ENCODE measurements around the gene RAB11FIP5. TPM values are rescaled to one million over a fixed set of nuclear protein-coding genes. Genes with fewer than 3 reads are reported as not detected.
A peak's percentile ranks its signal among the peaks of the same experiment; 100 is the strongest.
"Not testable (repeated sequence)": the region's sequence is repeated elsewhere in the genome, so short reads cannot be mapped to it uniquely, and the experiment has no call there.

RAB11FIP5 gene
- total RNA-seq, 1 donor from 2014 or later = 28.1 TPM

- DNase-seq (ENCODE audit: low spot score) = peak; percentile 28
Observed at GRCh38 chr2:73069855-73070642, 42.7 kb downstream of the RAB11FIP5 start.

GRCh38 chr2:73069041-73069854 is 43.5 kb downstream of the RAB11FIP5 start:
- no peak for DNase-seq (ENCODE audit: low spot score)

- DNase-seq (ENCODE audit: low spot score) = no peak
Observed at GRCh38 chr2:73068147-73068546, 44.6 kb downstream of the RAB11FIP5 start.

- no peak for DNase-seq (ENCODE audit: low spot score)
Observed at GRCh38 chr2:73067043-73067442, 45.7 kb downstream of the RAB11FIP5 start.

DNA sequence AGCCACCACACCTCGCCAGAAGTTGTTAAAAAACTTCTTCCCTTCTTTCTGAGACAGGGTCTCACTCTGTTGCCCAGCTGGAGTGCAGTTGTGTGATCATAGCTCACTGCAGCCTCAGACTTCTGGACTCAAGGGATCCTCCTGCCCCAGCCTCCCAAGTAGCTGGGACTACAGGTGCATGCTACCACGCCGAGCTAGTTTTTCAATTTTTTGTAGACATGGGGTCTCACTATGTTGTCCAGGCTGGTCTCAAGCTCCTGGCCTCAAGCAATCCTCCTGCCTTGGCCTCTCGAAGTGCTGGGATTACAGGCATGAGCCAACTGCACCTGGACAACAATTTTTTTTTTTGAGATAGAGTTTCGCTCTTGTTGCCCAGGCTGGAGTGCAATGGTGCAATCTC is 47.7 kb downstream of the RAB11FIP5 start:
- not testable (repeated sequence) for DNase-seq (ENCODE audit: low spot score)

- no peak for DNase-seq (ENCODE audit: low spot score)
Observed at GRCh38 chr2:73063909-73064875, 48.6 kb downstream of the RAB11FIP5 start.

- DNase-seq (ENCODE audit: low spot score) = no peak
Observed at GRCh38 chr2:73063472-73063871, 49.3 kb downstream of the RAB11FIP5 start.

DNA sequence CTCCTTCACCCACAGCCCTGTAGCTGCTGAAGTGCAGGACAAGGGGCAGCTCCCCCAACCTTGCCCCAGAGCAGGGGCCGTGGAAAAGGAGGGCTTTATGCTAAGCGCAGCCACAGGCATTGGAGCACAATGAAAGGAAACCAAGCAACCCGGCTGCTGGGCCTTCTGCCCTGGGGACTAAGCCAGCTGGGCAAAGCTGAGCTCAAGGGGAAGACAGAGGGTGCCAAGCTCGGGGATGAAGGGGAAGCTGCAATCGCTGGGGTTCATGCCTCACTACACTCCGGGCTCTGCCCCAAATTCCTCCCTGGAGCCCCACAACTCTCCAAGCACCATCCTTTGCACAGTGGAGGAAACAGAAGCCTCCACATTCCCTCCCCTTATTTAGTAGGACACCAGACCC is 53.6 kb downstream of the RAB11FIP5 start:
- DNase-seq (ENCODE audit: low spot score) = no peak

DNA sequence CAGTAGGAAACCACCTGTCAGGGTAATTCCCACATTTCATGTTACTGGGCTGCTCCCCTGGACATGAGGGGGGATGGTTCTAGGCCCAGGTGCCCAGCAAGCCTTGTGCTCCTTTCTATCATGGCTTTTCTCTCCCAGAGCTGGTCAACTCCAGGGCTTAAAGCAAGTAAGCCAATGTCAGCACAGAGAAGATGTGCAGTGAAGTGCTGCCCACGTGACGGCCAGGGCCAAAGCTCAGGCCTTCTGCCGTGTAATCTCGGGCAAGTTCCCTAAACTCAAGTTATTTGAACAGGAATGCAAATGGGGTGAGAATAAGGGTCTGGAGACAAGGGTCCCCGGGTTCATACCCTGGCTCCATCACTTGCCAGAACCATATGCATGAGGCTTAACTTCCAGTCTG is 57.8 kb downstream of the RAB11FIP5 start:
- DNase-seq (ENCODE audit: low spot score) = no peak

DNA sequence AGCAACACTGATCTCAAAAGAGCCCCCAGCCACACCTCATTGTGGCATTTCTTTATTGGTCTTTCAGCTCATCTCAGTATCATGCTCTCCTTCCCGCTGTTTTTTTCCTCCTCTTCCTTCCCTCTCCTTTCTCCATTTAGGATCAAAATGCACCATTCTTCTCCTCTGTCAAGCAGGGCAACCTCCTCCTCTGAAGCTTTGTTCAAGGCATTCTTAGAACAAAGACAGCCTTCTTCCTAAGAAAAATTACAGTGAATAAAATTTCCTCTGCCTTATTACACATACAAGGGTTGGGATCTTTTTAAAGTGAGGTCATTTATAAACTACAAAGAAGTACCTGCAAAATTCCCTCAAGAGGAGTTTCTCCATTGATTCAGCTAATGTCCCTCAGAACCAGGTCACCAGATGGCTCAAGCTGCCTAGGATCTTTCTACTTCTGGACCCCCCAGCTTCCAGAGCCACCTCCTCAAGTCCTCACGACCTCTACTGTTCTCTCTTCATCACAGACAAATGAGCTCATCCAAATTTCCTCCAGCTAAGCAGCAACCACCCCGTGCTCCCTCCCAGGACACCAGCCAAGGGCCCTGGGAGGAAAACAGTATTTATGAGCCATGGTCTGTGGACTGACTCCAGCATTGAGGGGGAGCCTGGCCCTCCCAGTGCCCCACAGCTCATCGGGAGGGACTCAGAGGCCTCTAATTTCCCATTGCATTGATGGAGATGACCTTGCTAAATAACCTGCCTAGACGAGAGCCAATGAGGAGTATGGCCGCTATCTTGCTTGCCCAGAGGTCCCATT is 59.2 kb downstream of the RAB11FIP5 start:
- DNase-seq (ENCODE audit: low spot score) = no peak

DNA sequence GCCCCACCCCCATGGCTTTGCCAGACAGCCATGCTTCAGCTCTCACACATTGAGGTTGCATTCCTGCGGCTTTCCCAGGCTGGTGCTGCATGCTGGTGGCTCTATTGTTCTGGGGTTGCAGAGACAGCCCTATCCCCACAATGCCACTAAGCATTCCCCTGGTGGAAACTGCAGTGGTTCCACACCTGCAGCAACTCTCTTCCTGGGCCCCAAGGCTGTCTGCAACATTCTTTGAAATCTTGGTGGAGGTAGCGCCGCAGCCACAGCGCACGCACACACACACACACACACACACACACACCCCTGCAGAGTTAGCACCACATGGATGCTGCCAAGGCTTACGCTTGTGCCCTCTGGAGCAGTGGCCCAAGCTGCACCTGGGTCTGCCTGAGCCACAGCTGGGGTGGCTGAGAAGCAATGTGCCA is 62.6 kb downstream of the RAB11FIP5 start:
- no peak for DNase-seq (ENCODE audit: low spot score)

DNA sequence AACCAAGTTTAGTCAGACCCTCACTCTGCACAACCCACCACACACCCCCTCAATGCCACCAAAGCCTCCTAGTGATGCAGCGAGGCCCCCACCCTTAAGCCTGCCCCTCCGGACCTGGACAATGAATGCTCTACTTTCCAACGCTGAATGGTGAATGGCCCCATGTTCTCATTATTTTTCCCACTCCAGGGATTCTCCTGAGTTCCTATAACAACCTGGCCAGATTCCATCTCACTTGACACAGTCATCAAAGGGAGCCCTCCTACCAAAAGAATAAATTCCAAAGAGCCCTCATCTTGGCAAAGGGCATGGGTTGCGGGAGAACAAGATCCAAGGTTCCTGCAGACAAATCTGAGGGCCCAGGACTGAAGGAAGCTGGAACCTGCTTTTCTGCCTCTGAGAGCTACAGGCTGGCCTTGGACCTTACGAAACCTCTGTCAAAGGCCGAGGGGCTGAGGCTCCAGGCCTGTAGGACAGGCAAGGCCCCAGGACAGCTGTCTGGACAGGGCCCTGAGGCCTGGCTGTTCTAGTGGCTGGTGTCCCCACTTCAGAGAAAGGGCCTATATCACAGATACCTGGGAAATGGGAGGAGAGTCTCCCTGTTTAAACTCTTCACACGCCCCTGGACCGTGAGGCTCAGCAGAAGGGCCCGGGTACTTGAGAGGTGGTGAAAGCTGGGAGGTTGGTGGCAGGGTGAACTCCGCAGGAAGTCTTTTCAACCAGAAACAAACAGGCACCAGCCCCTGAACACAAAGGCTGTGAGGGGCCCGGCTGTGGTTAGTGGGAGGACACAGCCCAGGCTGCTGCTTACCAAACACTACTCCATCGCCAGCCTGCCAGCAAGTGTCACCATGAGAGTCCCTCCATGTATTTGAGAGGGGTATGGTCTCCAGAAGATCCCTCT is 68.6 kb downstream of the RAB11FIP5 start:
- no peak for DNase-seq (ENCODE audit: low spot score)

GRCh38 chr2:73043276-73043675 is 69.5 kb downstream of the RAB11FIP5 start:
- no peak for DNase-seq (ENCODE audit: low spot score)

GRCh38 chr2:73037947-73038585 is 74.7 kb downstream of the RAB11FIP5 start:
- no peak for DNase-seq (ENCODE audit: low spot score)

GRCh38 chr2:73036766-73037165 is 76.0 kb downstream of the RAB11FIP5 start:
- no peak for DNase-seq (ENCODE audit: low spot score)

GRCh38 chr2:73035899-73036711 is 76.6 kb downstream of the RAB11FIP5 start:
- no peak for DNase-seq (ENCODE audit: low spot score)

DNA sequence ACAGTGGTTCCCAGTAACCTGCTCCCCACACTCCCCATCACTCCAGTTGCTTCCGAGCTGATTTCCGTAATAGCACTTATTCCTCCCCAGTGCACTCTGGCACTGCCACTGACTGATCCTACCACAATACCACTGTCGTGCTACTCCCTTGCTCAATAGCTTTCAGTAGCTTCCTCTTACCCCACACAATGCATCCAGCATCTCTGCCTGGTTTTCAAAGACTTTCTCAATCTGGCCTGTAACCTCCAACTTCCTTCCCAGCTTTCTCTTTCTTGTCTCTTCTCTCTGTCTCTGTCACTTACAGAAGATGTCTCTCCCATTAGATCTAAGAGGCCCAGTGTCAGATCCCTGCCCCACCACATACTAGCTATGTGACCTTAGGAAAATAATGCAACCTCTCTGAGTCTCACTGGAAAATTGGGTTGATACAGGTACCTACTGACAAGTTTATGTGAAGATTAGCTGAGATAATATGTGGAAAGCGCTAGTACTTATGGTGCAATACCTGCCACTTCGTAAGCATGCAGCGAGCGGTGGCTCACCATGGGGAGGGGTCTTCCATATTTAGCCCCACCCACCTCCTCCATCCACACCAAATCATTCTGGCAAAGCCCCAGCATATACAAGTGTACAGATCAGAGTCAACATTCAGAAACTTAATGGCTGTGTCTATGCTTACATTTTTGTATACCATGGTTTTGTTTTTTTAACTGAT is 77.9 kb downstream of the RAB11FIP5 start:
- DNase-seq (ENCODE audit: low spot score) = no peak

Measured in mesenteric fat pad (tissue), 1 donor.